ENCODE measurements around the gene GDPGP1.

GRCh38 chr15:90189781-90190467 is 44.1 kb upstream of the GDPGP1 start:
- TF ChIP-seq POLR2A (IDR thresholded peaks at IDR 0.05; ENCODE audit: low read depth, low read length): no peak
- no peak for TF ChIP-seq TAF1 (IDR thresholded peaks at IDR 0.05; ENCODE audit: low read depth, low read length)
- TF ChIP-seq POLR2AphosphoS5 (IDR thresholded peaks at IDR 0.05; ENCODE audit: low read depth, low read length): no peak
